B cell (primary cell): ENCODE data around the gene KIAA0232. TPM values are rescaled to one million over a fixed set of nuclear protein-coding genes. Genes with fewer than 3 reads are reported as not detected.

ENCODE experiments used
- ATAC-seq: fragments of 200-7000 bp; cut with Tn5 transposase; one replicate; pipeline ENCODE4 v1.10.0; 2021; ENCODE audit warnings: low read depth, mild to moderate bottlenecking, moderate number of reproducible peaks, moderate library complexity
- CTCF ChIA-PET: fragments of 350-600 bp; sonication (Branson Sonifier 250); formaldehyde crosslinking; loops from one replicate; lab custom pipeline; 2021; ENCODE audit warnings: antibody characterized with exemption, inconsistent platforms; lab: Charles Lee
- POLR2A ChIA-PET: fragments of 350-600 bp; sonication (Branson Sonifier 250); formaldehyde crosslinking; loops from one replicate; lab custom pipeline; 2021; ENCODE audit warnings: antibody characterized with exemption; lab: Charles Lee
- DNase-seq: peaks from one replicate; pipeline ENCODE4 v3.0.0; 2013
- H2AFZ ChIP-seq: 2 replicates; pipeline ENCODE4 v1.6.1; 2012; ENCODE audit warnings: mild to moderate bottlenecking, low read depth, low read length; ENCODE audit not compliant: insufficient read depth, poor library complexity, severe bottlenecking
- H3K27ac ChIP-seq, 2 donors: 1 replicate in 1 of 2; 2 replicates in 1 of 2; pipeline ENCODE4 v1.5.1; 2012 to 2013; ENCODE audit warnings: low read length in 2 of 2, mild to moderate bottlenecking in 2 of 2, moderate library complexity in 1 of 2
- H3K27me3 ChIP-seq, 4 experiments: fragments of 200-600 bp in 1 of 4; sonication (generic) in 1 of 4; replicated peaks in 1 of 4; 1 replicate in 2 of 4; 2 replicates in 2 of 4; pipeline versions ENCODE4 v1.6.1 to v1.7.0; 2013 to 2016; ENCODE audit warnings: low read length in 3 of 4, mild to moderate bottlenecking in 2 of 4, mixed read lengths in 1 of 4, moderate library complexity in 1 of 4; ENCODE audit not compliant: insufficient read depth in 4 of 4, control insufficient read depth in 3 of 4; ENCODE audit errors: control extremely low read depth in 1 of 4
- H3K36me3 ChIP-seq, 2 experiments: replicated peaks in 1 of 2; 1 replicate in 1 of 2; 2 replicates in 1 of 2; pipeline versions ENCODE4 v1.6.1 to v1.7.1; 2013; ENCODE audit warnings: low read length in 1 of 2; ENCODE audit not compliant: insufficient read depth in 2 of 2, control insufficient read depth in 1 of 2; ENCODE audit errors: control extremely low read depth in 1 of 2, extremely low read depth in 1 of 2
- H3K4me1 ChIP-seq, 2 donors: fragments of 200-600 bp in 1 of 2; sonication (generic) in 1 of 2; 1 replicate in 1 of 2; 2 replicates in 1 of 2; pipeline versions ENCODE4 v1.5.1 to v1.6.1; 2013 to 2017; ENCODE audit warnings: low read length in 2 of 2; ENCODE audit not compliant: control insufficient read depth in 2 of 2, insufficient read depth in 2 of 2
- H3K4me2 ChIP-seq: replicated peaks from 2 replicates; pipeline ENCODE3; 2012; ENCODE audit warnings: mild to moderate bottlenecking, low read depth, low read length; ENCODE audit not compliant: poor library complexity, severe bottlenecking
- H3K4me3 ChIP-seq, 5 experiments: fragments of 200-600 bp in 1 of 5; sonication (generic) in 1 of 5; 1 replicate in 3 of 5; 2 replicates in 2 of 5; pipeline versions ENCODE4 v1.5.1 to v1.7.0; 2011 to 2016; ENCODE audit warnings: low read length in 4 of 5, mild to moderate bottlenecking in 4 of 5, low read depth in 2 of 5, control low read depth in 1 of 5, moderate library complexity in 1 of 5; ENCODE audit not compliant: insufficient read depth in 1 of 5; ENCODE audit errors: control extremely low read depth in 1 of 5, extremely low read depth in 1 of 5
- H3K79me2 ChIP-seq: fragments of 200-600 bp; sonication (generic); one replicate; pipeline ENCODE4 v1.6.0; 2016; ENCODE audit warnings: low read length; ENCODE audit not compliant: control insufficient read depth, insufficient read depth
- H3K9ac ChIP-seq: fragments of 200-600 bp; sonication (generic); 2 replicates; pipeline ENCODE4 v1.6.1; 2017; ENCODE audit warnings: mild to moderate bottlenecking, low read length, moderate library complexity
- H3K9me3 ChIP-seq, 3 donors: one replicate each; pipeline versions ENCODE4 v1.6.1 to v1.7.1; 2013; ENCODE audit warnings: low read length in 2 of 3; ENCODE audit not compliant: control insufficient read depth in 2 of 3, insufficient read depth in 1 of 3; ENCODE audit errors: control extremely low read depth in 1 of 3
- H4K20me1 ChIP-seq: 2 replicates; pipeline ENCODE4 v1.6.0; 2012; ENCODE audit warnings: mild to moderate bottlenecking, low read length; ENCODE audit not compliant: insufficient read depth, control insufficient read depth, poor library complexity, severe bottlenecking
- H3K27ac Mint-ChIP-seq: one replicate; pipeline ENCODE4 v1.8.0; 2021; ENCODE audit warnings: mixed read lengths
- H3K27me3 Mint-ChIP-seq: one replicate; pipeline ENCODE4 v1.8.0; 2021; ENCODE audit warnings: mixed read lengths
- H3K4me1 Mint-ChIP-seq: one replicate; pipeline ENCODE4 v1.8.0; 2021; ENCODE audit warnings: mixed read lengths
- H3K4me3 Mint-ChIP-seq: one replicate; pipeline ENCODE4 v1.8.0; 2021; ENCODE audit warnings: mixed read lengths
- H3K9me3 Mint-ChIP-seq: one replicate; pipeline ENCODE4 v1.8.0; 2022; ENCODE audit warnings: mixed read lengths; ENCODE audit not compliant: insufficient read depth
- CTCF ChIP-seq: fragments of 200-600 bp; IDR thresholded peaks from one replicate; pipeline ENCODE4 v1.8.0; 2022; ENCODE audit warnings: antibody characterized with exemption, mild to moderate bottlenecking
- EZH2 ChIP-seq: IDR thresholded peaks from 2 replicates; pipeline ENCODE4 v1.6.1; 2012; ENCODE audit warnings: borderline replicate concordance, low read depth, mild to moderate bottlenecking, moderate library complexity, low read length; ENCODE audit not compliant: insufficient read depth, poor library complexity, severe bottlenecking
- WGBS: methylation state at CpG from one replicate; pipeline ENCODE4 v1.1.5; 2013; ENCODE audit warnings: missing lambda C conversion rate; ENCODE audit not compliant: insufficient coverage; 5-methylcytosine and 5-hydroxymethylcytosine counted together
- intact Hi-C: fragments of 100-400 bp; cut with micrococcal nuclease; formaldehyde crosslinking; loops from one replicate; pipeline ENCODE4 v1.10.0; 2022
- polyA plus RNA-seq: library from polyadenylated mRNA; depleted of rRNA; stranded (reverse); fragments of >200 nt; gene quantifications from 2 replicates; pipeline ENCODE4 v1.2.3, GENCODE V29; 2012
- total RNA-seq, 2 donors: library from RNA; stranded (reverse); fragments of 120-200 nt in 1 of 2; gene quantifications; 1 replicate in 1 of 2; 2 replicates in 1 of 2; pipeline versions ENCODE4 v1.2.3 to v1.2.4, GENCODE V29; 2013 to 2022

Gene KIAA0232
- total and polyA plus RNA-seq, 2 donors (not counting 1 experiment from before 2014, with no cell fraction given): 2.9 to 20.8 TPM

- no peak overlapping the region for H3K27ac Mint-ChIP-seq
- WGBS: 90% methylated on average over 7 of the region's 9 CpGs
- Histone ChIP-seq H3K79me2 (no peaks in the 10 kb centered on the region), H3K36me3 (no peaks in the 10 kb centered on the region), H3K27me3 (no peaks in the 10 kb centered on the region), H3K4me3 (no peak overlapping the region), H4K20me1 (no peaks in the 10 kb centered on the region), H2AFZ (no peak overlapping the region), H3K4me2 (no peak overlapping the region), H3K4me1 (no peaks in the 10 kb centered on the region), H3K9me3 (no peaks in the 10 kb centered on the region), H3K27ac (no peak overlapping the region), H3K9ac (no peak overlapping the region)
- CTCF ChIA-PET: no interaction called here
- H3K27me3 Mint-ChIP-seq: peaks cover 8% of the 10 kb centered on the region
- H3K4me3 Mint-ChIP-seq: no peak overlapping the region
- TF ChIP-seq CTCF: no peak
- no peak for TF ChIP-seq EZH2
- no peaks in the 10 kb centered on the region for H3K4me1 Mint-ChIP-seq
- intact Hi-C loops: no loop called here
- POLR2A ChIA-PET: no interaction called here
- H3K9me3 Mint-ChIP-seq: no peaks in the 10 kb centered on the region
- ATAC-seq (no peak), DNase-seq (no peak)
Observed at GRCh38 chr4:6748286-6748685, 34.2 kb upstream of the KIAA0232 start.

- no peaks in the 10 kb centered on the region for H4K20me1 ChIP-seq
- H3K4me1 ChIP-seq: no peaks in the 10 kb centered on the region
- H3K4me3 ChIP-seq: no peak overlapping the region
- no peak overlapping the region for H3K9ac ChIP-seq
- Mint-ChIP-seq H3K9me3 (no peaks in the 10 kb centered on the region), H3K27me3 (peaks cover 8% of the 10 kb centered on the region), H3K4me3 (no peak overlapping the region), H3K27ac (no peak overlapping the region), H3K4me1 (no peaks in the 10 kb centered on the region)
- H3K27ac ChIP-seq: no peak overlapping the region
- H3K4me2 ChIP-seq: no peak overlapping the region
- POLR2A ChIA-PET: no interaction called here
- CTCF ChIA-PET: no interaction called here
- H3K36me3 ChIP-seq: no peaks in the 10 kb centered on the region
- DNase-seq: no peak
- no peaks in the 10 kb centered on the region for H3K27me3 ChIP-seq
- ATAC-seq: no peak
- intact Hi-C loops: no loop called here
- WGBS: 90% methylated on average over 25 of the region's 25 CpGs
- H3K9me3 ChIP-seq: no peaks in the 10 kb centered on the region
- TF ChIP-seq EZH2 (no peak), CTCF (no peak)
- no peak overlapping the region for H2AFZ ChIP-seq
- H3K79me2 ChIP-seq: no peaks in the 10 kb centered on the region
Observed at GRCh38 chr4:6749340-6750171, 33.0 kb upstream of the KIAA0232 start.
